Heart left ventricle (tissue), 16 donors: ENCODE data around the gene LRMDA. TPM values are rescaled to one million over a fixed set of nuclear protein-coding genes. Genes with fewer than 3 reads are reported as not detected.

Experiments
- ATAC-seq, 4 donors: fragments of 200-7000 bp; cut with Tn5 transposase; one replicate each; pipeline ENCODE4 v1.9.1; 2020 to 2022; ENCODE audit warnings: moderate library complexity in 4 of 4, mild to moderate bottlenecking in 3 of 4, moderate number of reproducible peaks in 1 of 4
- DNase-seq, 5 donors: peaks; one replicate each; pipeline ENCODE4 v3.0.0-alpha.2; 2020
- H3K27ac ChIP-seq, 12 donors: fragments of 200-600 bp; sonication (generic) in 4 of 12; one replicate each; pipeline versions ENCODE4 v1.5.0 to v1.8.0; 2016 to 2022; ENCODE audit warnings: mild to moderate bottlenecking in 2 of 12
- H3K27me3 ChIP-seq, 9 donors: fragments of 200-600 bp; sonication (generic) in 2 of 9; one replicate each; pipeline versions ENCODE4 v1.5.1 to v1.8.0; 2016 to 2022; ENCODE audit warnings: mild to moderate bottlenecking in 3 of 9
- H3K36me3 ChIP-seq, 9 donors: fragments of 200-600 bp; sonication (generic) in 2 of 9; one replicate each; pipeline versions ENCODE4 v1.5.0 to v1.8.0; 2018 to 2022; ENCODE audit warnings: mild to moderate bottlenecking in 2 of 9
- H3K4me1 ChIP-seq, 12 donors: fragments of 200-600 bp; sonication (generic) in 4 of 12; one replicate each; pipeline versions ENCODE4 v1.5.0 to v1.8.0; 2016 to 2022; ENCODE audit warnings: mild to moderate bottlenecking in 3 of 12
- H3K4me3 ChIP-seq, 12 donors: fragments of 200-600 bp; sonication (generic) in 4 of 12; one replicate each; pipeline versions ENCODE4 v1.5.0 to v1.8.0; 2017 to 2022; ENCODE audit warnings: mild to moderate bottlenecking in 9 of 12, moderate library complexity in 4 of 12
- H3K9me3 ChIP-seq, 12 donors: fragments of 200-600 bp; sonication (generic) in 4 of 12; one replicate each; pipeline versions ENCODE4 v1.5.0 to v1.8.0; 2016 to 2022; ENCODE audit warnings: mild to moderate bottlenecking in 1 of 12
- POLR2A ChIP-seq, 2 donors: fragments of 450-650 bp; IDR thresholded peaks; one replicate each; pipeline ENCODE4 v1.6.1; 2017; ENCODE audit warnings: antibody characterized with exemption in 2 of 2, mild to moderate bottlenecking in 2 of 2, moderate library complexity in 2 of 2
- WGBS, 4 donors: extraction: QIAGEN DNeasy Blood & Tissue Kit in 2 of 4; methylation state at CpG; one replicate each; pipeline versions ENCODE4 v1.1.5 to v1.1.7; 2013 to 2018; 5-methylcytosine and 5-hydroxymethylcytosine counted together
- intact Hi-C, 10 donors: fragments of 100-400 bp; cut with DNase I; formaldehyde crosslinking; loops; one replicate each; pipeline versions ENCODE4 v1.11.1 to v1.14.2; 2022
- polyA plus RNA-seq, 2 donors: library from polyadenylated mRNA; stranded (reverse); fragments of 200-250 nt; gene quantifications; one replicate each; pipeline ENCODE4 v1.2.3, GENCODE V29; 2013
- total RNA-seq, 9 donors: library from RNA; depleted of rRNA in 2 of 9; stranded (reverse); fragments of >200 nt in 2 of 9; fragmentation: NEBNext Ultra II Directional in 3 of 9; extraction: Animal tissue kit (Norgen Biotek cat#: 25700) in 3 of 9; gene quantifications; one replicate each; pipeline versions ENCODE4 v1.1.0 to v1.2.4, GENCODE V29; 2016 to 2023
- TF ChIP-seq, protein P1 (sequence below), 12 donors: fragments of 200-600 bp; sonication (generic) in 4 of 12; IDR thresholded peaks; one replicate each; pipeline versions ENCODE4 v1.5.0 to v1.8.0; 2018 to 2022; ENCODE audit warnings: antibody characterized with exemption in 12 of 12, mild to moderate bottlenecking in 5 of 12
- donor health status: ischemic (EF 13 %, LVEDD 7.1; RV severe dilation, severe dysfunction).
- donor health status: healthy with polysubstance abuse.
- donor health status: DM: no; HTN: yes; CAD: no.
- donor health status: DM: no; HTN: no; CAD: no.
- donor health status: ischemic (EF 25% LVEDD 6.9; RV normal size, moderate dysfunction).
- donor health status: ischemic (EF 25% LVEDD 5.7; RV mildly dilated, moderate dysfunction).
- donor health status: healthy.
- donor health status: DM: yes; HTN: yes; CAD: no.
- donor health status: ischemic (EF 35%, LVEDD 5.7; RV mildly dilated, moderate dysfunction).
- donor health status: nonischemic (EF 11% LVEDD 7.7; RV severe dilation, severe dysfunction).
- donor health status: DM: yes; HTN: yes; CAD: no.
- donor health status: PGD.
- donor health status: ischemic (EF 29% LVEDD 5.4; RV normal size, mild dysfunction).
- donor health status: nonischemic (EF 23%, LVEDD 6.1; RV moderate dilation, normal function).

Gene LRMDA
- total and polyA plus RNA-seq, 11 donors = 2.4 to 34.4 (median 14.9) TPM

- TF ChIP-seq, protein P1, sequence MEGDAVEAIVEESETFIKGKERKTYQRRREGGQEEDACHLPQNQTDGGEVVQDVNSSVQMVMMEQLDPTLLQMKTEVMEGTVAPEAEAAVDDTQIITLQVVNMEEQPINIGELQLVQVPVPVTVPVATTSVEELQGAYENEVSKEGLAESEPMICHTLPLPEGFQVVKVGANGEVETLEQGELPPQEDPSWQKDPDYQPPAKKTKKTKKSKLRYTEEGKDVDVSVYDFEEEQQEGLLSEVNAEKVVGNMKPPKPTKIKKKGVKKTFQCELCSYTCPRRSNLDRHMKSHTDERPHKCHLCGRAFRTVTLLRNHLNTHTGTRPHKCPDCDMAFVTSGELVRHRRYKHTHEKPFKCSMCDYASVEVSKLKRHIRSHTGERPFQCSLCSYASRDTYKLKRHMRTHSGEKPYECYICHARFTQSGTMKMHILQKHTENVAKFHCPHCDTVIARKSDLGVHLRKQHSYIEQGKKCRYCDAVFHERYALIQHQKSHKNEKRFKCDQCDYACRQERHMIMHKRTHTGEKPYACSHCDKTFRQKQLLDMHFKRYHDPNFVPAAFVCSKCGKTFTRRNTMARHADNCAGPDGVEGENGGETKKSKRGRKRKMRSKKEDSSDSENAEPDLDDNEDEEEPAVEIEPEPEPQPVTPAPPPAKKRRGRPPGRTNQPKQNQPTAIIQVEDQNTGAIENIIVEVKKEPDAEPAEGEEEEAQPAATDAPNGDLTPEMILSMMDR (IDR thresholded peaks at IDR 0.05) = no peak
- no peak for TF ChIP-seq POLR2A (IDR thresholded peaks at IDR 0.05)
- ATAC-seq (no peak), DNase-seq (no peak)
- Histone ChIP-seq H3K4me3 (no peak overlapping the region), H3K36me3 (no peaks in the 10 kb centered on the region), H3K27me3 (no peaks in the 10 kb centered on the region), H3K4me1 (peaks cover 0 to 6% (median 0%) of the 10 kb centered on the region in 12 donors), H3K9me3 (no peaks in the 10 kb centered on the region), H3K27ac (no peak overlapping the region)
- WGBS, 4 donors = 93 to 95% (median 94%) methylated on average over 7 of the region's 7 CpGs
- intact Hi-C loops = no loop called here
Measured at GRCh38 chr10:75999515-76000209, 568.2 kb downstream of the LRMDA start.

DNA sequence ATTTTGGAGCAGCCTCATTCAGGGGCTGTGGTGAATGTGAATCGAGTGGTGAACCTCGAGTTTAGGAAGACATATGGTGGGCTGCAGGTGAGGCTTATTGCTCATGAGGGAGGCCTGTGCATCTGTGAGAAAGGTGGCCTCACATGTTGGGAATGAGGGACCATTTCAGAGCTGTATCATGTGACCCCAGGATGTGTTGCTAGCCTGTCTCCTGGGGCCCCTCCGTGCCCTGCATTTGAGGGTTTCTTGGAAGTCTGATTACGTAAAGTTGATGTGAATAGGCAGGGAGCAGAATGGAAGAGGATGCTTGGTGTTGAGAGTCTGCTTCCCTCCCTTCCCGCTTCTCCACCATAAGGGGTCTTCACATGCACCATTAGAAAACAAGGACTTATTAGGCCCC is 569.1 kb downstream of the LRMDA start:
- Histone ChIP-seq H3K4me1 (peaks cover 0 to 6% (median 0%) of the 10 kb centered on the region in 12 donors), H3K27ac (no peak overlapping the region), H3K4me3 (no peak overlapping the region), H3K9me3 (no peaks in the 10 kb centered on the region), H3K27me3 (no peaks in the 10 kb centered on the region), H3K36me3 (no peaks in the 10 kb centered on the region)
- DNase-seq (no peak), ATAC-seq (no peak)
- intact Hi-C loops = no loop called here
- 71 to 80% (median 77%) methylated on average over 4 to 5 of the region's 5 CpGs for WGBS, 4 donors
- TF ChIP-seq POLR2A (IDR thresholded peaks at IDR 0.05) = no peak
- TF ChIP-seq, protein P1 (IDR thresholded peaks at IDR 0.05) = no peak

DNA sequence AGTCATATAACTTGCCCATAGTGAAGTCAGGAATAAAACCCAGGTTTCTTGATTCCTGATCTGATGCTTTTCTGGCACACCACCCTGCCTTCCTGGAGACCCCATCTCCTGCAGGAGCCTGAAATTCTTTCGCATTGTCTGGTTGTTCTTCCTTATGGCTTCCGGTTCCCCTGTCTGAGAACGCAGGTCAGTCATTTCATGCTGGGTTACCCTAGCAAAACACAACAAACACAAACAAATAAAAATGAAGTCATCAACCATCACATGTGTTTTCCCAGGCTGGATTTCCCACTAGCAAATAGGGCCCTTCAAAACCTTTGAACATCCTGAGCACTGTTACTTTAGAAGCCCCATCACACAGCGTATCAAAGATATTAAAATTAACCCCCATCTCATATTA is 569.6 kb downstream of the LRMDA start:
- DNase-seq = no peak
- Histone ChIP-seq H3K27me3 (no peaks in the 10 kb centered on the region), H3K4me1 (peaks cover 0 to 6% (median 0%) of the 10 kb centered on the region in 12 donors), H3K27ac (no peak overlapping the region), H3K36me3 (no peaks in the 10 kb centered on the region), H3K9me3 (no peaks in the 10 kb centered on the region), H3K4me3 (no peak overlapping the region)
- no peak for TF ChIP-seq POLR2A (IDR thresholded peaks at IDR 0.05)
- TF ChIP-seq, protein P1 (IDR thresholded peaks at IDR 0.05) = no peak
- peak in 1 of 4 donors; percentile 34 for ATAC-seq
- WGBS, 4 donors = 67 to 80% (median 74%) methylated on average over 4 of the region's 4 CpGs
- intact Hi-C loops = no loop called here

GRCh38 chr10:76001461-76001860 is 570.0 kb downstream of the LRMDA start:
- intact Hi-C loops = no loop called here
- TF ChIP-seq POLR2A (IDR thresholded peaks at IDR 0.05) = no peak
- TF ChIP-seq, protein P1 (IDR thresholded peaks at IDR 0.05) = no peak
- Histone ChIP-seq H3K36me3 (no peaks in the 10 kb centered on the region), H3K4me1 (peaks cover 0 to 6% (median 0%) of the 10 kb centered on the region in 12 donors), H3K4me3 (no peak overlapping the region), H3K9me3 (no peaks in the 10 kb centered on the region), H3K27me3 (no peaks in the 10 kb centered on the region), H3K27ac (no peak overlapping the region)
- ATAC-seq = no peak
- DNase-seq = no peak
- WGBS, 4 donors = 97 to 98% (median 97%) methylated on average over 1 of the region's 1 CpG
